GM12878 (cell line): ENCODE data around the gene CAMTA1. TPM values are rescaled to one million over a fixed set of nuclear protein-coding genes. Genes with fewer than 3 reads are reported as not detected.

Source experiments
- ATAC-seq: fragments of 200-7000 bp; cut with Tn5 transposase; 3 replicates; pipeline ENCODE4 v1.9.1; 2020; ENCODE audit warnings: mild to moderate bottlenecking, moderate library complexity
- BruUV-seq: library from RNA; stranded (reverse); fragments of 400-500 nt; replicated peaks from 2 replicates; lab custom pipeline; 2021; lab: Mats Ljungman, UMichigan
- CTCF ChIA-PET: fragments of 300-600 bp; sonication (Branson Sonifier 250); formaldehyde crosslinking; extraction: SDS; loops from one replicate; lab custom pipeline; 2021; ENCODE audit warnings: inconsistent platforms; lab: Yijun Ruan, JAX
- POLR2A ChIA-PET: fragments of 350-600 bp; formaldehyde crosslinking; extraction: SDS; loops from one replicate; lab custom pipeline; 2021; ENCODE audit warnings: inconsistent platforms; lab: Charles Lee
- RAD21 ChIA-PET: fragments of 300-600 bp; sonication (Branson Sonifier 250); formaldehyde crosslinking; loops from one replicate; lab custom pipeline; 2023; ENCODE audit warnings: antibody characterized with exemption; ENCODE audit not compliant: unreplicated experiment; lab: Charles Lee
- SMC1A ChIA-PET: fragments of 300-600 bp; sonication (Branson Sonifier 250); formaldehyde crosslinking; loops from one replicate; lab custom pipeline; 2023; ENCODE audit not compliant: unreplicated experiment, uncharacterized antibody; lab: Charles Lee
- DNase-seq: peaks from one replicate; pipeline ENCODE4 v3.0.0-alpha.2; 2011; ENCODE audit warnings: low read depth, low spot score
- FAIRE-seq: peaks from 3 replicates; lab custom pipeline; 2011; peaks lifted over from hg19 to GRCh38; lab: Jason Lieb, UNC
- H2AFZ ChIP-seq: 2 replicates; pipeline ENCODE4 v1.6.0; 2011; ENCODE audit warnings: low read depth, low read length, control low read depth; ENCODE audit not compliant: control insufficient read depth
- H3K27ac ChIP-seq: 2 replicates; pipeline ENCODE4 v1.5.1; 2011; ENCODE audit warnings: control low read depth; ENCODE audit not compliant: control insufficient read depth, insufficient read depth
- H3K27me3 ChIP-seq, 2 experiments: replicated peaks in 1 of 2; 2 replicates each; pipeline versions ENCODE4 v1.6.0 to v1.6.1; 2011; ENCODE audit warnings: low read length in 1 of 2; ENCODE audit not compliant: control insufficient read depth in 2 of 2, insufficient read depth in 2 of 2
- H3K36me3 ChIP-seq, 2 experiments: 2 replicates each; pipeline ENCODE4 v1.5.1; 2011; ENCODE audit warnings: low read length in 1 of 2; ENCODE audit not compliant: control insufficient read depth in 2 of 2, insufficient read depth in 2 of 2
- H3K4me1 ChIP-seq: 2 replicates; pipeline ENCODE4 v1.6.1; 2011; ENCODE audit warnings: mild to moderate bottlenecking, low read length, moderate library complexity, mixed read lengths; ENCODE audit not compliant: control insufficient read depth, insufficient read depth
- H3K4me2 ChIP-seq: 2 replicates; pipeline ENCODE4 v1.6.0; 2011; ENCODE audit warnings: control low read depth; ENCODE audit not compliant: control insufficient read depth, insufficient read depth
- H3K4me3 ChIP-seq: fragments of 200-600 bp; sonication (generic); 2 replicates; pipeline ENCODE4 v1.5.1; 2016
- H3K79me2 ChIP-seq: 2 replicates; pipeline ENCODE4 v1.6.0; 2011; ENCODE audit warnings: low read length; ENCODE audit not compliant: control insufficient read depth, insufficient read depth
- H3K9ac ChIP-seq: 2 replicates; pipeline ENCODE4 v1.8.0; 2011; ENCODE audit warnings: low read length, control low read depth, mixed read lengths; ENCODE audit not compliant: control insufficient read depth, insufficient read depth
- H3K9me3 ChIP-seq: replicated peaks from 3 replicates; pipeline ENCODE4 v1.5.1; 2011; ENCODE audit warnings: mild to moderate bottlenecking, low read length; ENCODE audit not compliant: control insufficient read depth, insufficient read depth
- H4K20me1 ChIP-seq: 2 replicates; pipeline ENCODE4 v1.6.0; 2011; ENCODE audit not compliant: control insufficient read depth, insufficient read depth
- ATF2 ChIP-seq: IDR thresholded peaks from 2 replicates; pipeline ENCODE4 v1.6.1; 2012; ENCODE audit warnings: low read length, inconsistent platforms
- CREM ChIP-seq: IDR thresholded peaks from 2 replicates; pipeline ENCODE4 v1.6.1; 2014; ENCODE audit warnings: antibody characterized with exemption, low read depth
- EED ChIP-seq: sonication (generic); IDR thresholded peaks from 2 replicates; pipeline ENCODE4 v1.6.1; 2016; ENCODE audit warnings: antibody characterized with exemption, low read depth
- EP300 ChIP-seq, 2 experiments: fragments of 150-350 bp in 1 of 2; IDR thresholded peaks; 2 replicates each; pipeline ENCODE4 v1.6.1; 2011 to 2012; ENCODE audit warnings: low read depth in 2 of 2, low read length in 2 of 2, borderline replicate concordance in 1 of 2, improper control_type of control experiment in 1 of 2, inconsistent platforms in 1 of 2; ENCODE audit not compliant: control insufficient read depth in 1 of 2
- HSF1 ChIP-seq: fragments of 150-350 bp; IDR thresholded peaks from 2 replicates; pipeline ENCODE4 v1.6.1; 2014; ENCODE audit warnings: mild to moderate bottlenecking, low read depth, low read length
- IRF5 ChIP-seq: fragments of 450-650 bp; IDR thresholded peaks from 2 replicates; pipeline ENCODE4 v1.6.1; 2017; ENCODE audit warnings: borderline replicate concordance
- LARP7 ChIP-seq: fragments of 450-650 bp; IDR thresholded peaks from 2 replicates; pipeline ENCODE4 v1.6.1; 2017; ENCODE audit warnings: mild to moderate bottlenecking
- PKNOX1 ChIP-seq: fragments of 450-650 bp; IDR thresholded peaks from 2 replicates; pipeline ENCODE4 v1.6.1; 2016; ENCODE audit warnings: mild to moderate bottlenecking
- PML ChIP-seq: IDR thresholded peaks from 2 replicates; pipeline ENCODE4 v1.6.1; 2012; ENCODE audit warnings: low read length, inconsistent platforms
- RELA ChIP-seq: fragments of 450-650 bp; IDR thresholded peaks from 2 replicates; pipeline ENCODE4 v1.8.0; 2014; ENCODE audit warnings: borderline replicate concordance; ENCODE audit not compliant: partially characterized antibody
- REST ChIP-seq: IDR thresholded peaks from 2 replicates; pipeline ENCODE4 v1.6.1; 2012; ENCODE audit warnings: mild to moderate bottlenecking, low read depth, low read length
- TARDBP ChIP-seq: IDR thresholded peaks from 2 replicates; pipeline ENCODE4 v1.6.1; 2016; ENCODE audit warnings: borderline replicate concordance
- YBX1 ChIP-seq: fragments of 450-650 bp; IDR thresholded peaks from 2 replicates; pipeline ENCODE4 v1.6.1; 2016; ENCODE audit warnings: antibody characterized with exemption
- ZNF24 ChIP-seq: fragments of 450-650 bp; IDR thresholded peaks from 2 replicates; pipeline ENCODE4 v1.6.1; 2017; ENCODE audit warnings: antibody characterized with exemption, mild to moderate bottlenecking
- WGBS: methylation state at CpG from one replicate; pipeline ENCODE4 v1.1.6; 2016; ENCODE audit warnings: low lambda C conversion rate; ENCODE audit not compliant: insufficient replicate concordance, insufficient coverage; ENCODE audit errors: missing lambda C conversion rate; 5-methylcytosine and 5-hydroxymethylcytosine counted together
- in situ Hi-C: fragments of 300-500 bp; cut with MboI; formaldehyde crosslinking; loops from 9 replicates; pipeline ENCODE4 v1.14.3; 2018; ENCODE audit warnings: mixed read lengths
- intact Hi-C: fragments of 100-400 bp; cut with micrococcal nuclease; formaldehyde crosslinking; loops from one replicate; pipeline ENCODE4 v1.14.2; 2022; ENCODE audit not compliant: unreplicated experiment
- polyA plus RNA-seq, 11 experiments: library from polyadenylated mRNA; depleted of rRNA in 4 of 11; unstranded in 6 of 11; stranded (reverse) in 5 of 11; fragments of >200 nt; fragmentation: Nextera tagmentation in 4 of 11; fragmentation: Illumina TruSeq in 1 of 11; extraction: Ambion mirVana in 4 of 11; extraction: Trizol in 1 of 11; gene quantifications; 1 replicate in 1 of 11; 2 replicates in 10 of 11; pipeline versions ENCODE4 v1.2.1 to v1.2.3, GENCODE V29; 2011 to 2016; ENCODE audit warnings: inconsistent platforms in 2 of 11, missing spikeins in 2 of 11, low read depth in 1 of 11
- total RNA-seq, 4 experiments: library from RNA; depleted of rRNA in 3 of 4; stranded (reverse); fragments of >200 nt in 3 of 4; fragmentation: Illumina TruSeq in 1 of 4; extraction: Trizol in 1 of 4; gene quantifications; 2 replicates each; pipeline versions ENCODE4 v1.2.1 to v1.2.3, GENCODE V29; 2013 to 2021

CAMTA1 gene
- total and polyA plus RNA-seq, 10 of the 15 experiments (the other 5 are each of a cell fraction or from before 2014, with no cell fraction given), result 37.7 to 148 (median 76.4) TPM

- H3K27me3 ChIP-seq, result no peaks in the 10 kb centered on the region
- CTCF ChIA-PET, result interaction anchor here (1.0 to 1.6 kb wide), 4 partner anchors 10 to 174 kb away, joined by 3 to 4 read pairs (median 4); no protein-coding TSS in a partner anchor
- no TSS peak for BruUV-seq
- DNase-seq, result no peak
- no peak for ATAC-seq
- WGBS, result 98% methylated on average over 7 of the region's 7 CpGs
- no peak for TF ChIP-seq CREM
- TF ChIP-seq PML, result no peak
- TF ChIP-seq EED, result no peak
- TF ChIP-seq PKNOX1, result no peak
- TF ChIP-seq REST, result no peak
- no peak for TF ChIP-seq HSF1
- TF ChIP-seq IRF5, result no peak
- no peak for TF ChIP-seq TARDBP
- TF ChIP-seq LARP7, result no peak
- TF ChIP-seq ZNF24, result no peak
- TF ChIP-seq RELA, result no peak
- no peak for TF ChIP-seq YBX1
- no peak for TF ChIP-seq ATF2
- TF ChIP-seq EP300 (IDR thresholded peaks at IDR 0.05; ENCODE audit: borderline replicate concordance in 1 of 2, control insufficient read depth in 1 of 2, low read depth in 2 of 2, low read length in 2 of 2), result no peak
- RAD21 ChIA-PET, result no interaction called here
- no peak for FAIRE-seq
- no peak overlapping the region for H3K4me2 ChIP-seq
- H3K36me3 ChIP-seq, result no peaks in the 10 kb centered on the region
- H2AFZ ChIP-seq, result no peak overlapping the region
- no peak overlapping the region for H3K27ac ChIP-seq
- no peaks in the 10 kb centered on the region for H4K20me1 ChIP-seq
- H3K9ac ChIP-seq, result no peak overlapping the region
- intact Hi-C loops (no loop called here), in situ Hi-C loops (loop anchor here (5.0 kb wide), 1 partner anchor 166 kb away; no protein-coding TSS in a partner anchor)
- H3K4me3 ChIP-seq, result no peak overlapping the region
- peaks cover 6% of the 10 kb centered on the region for H3K4me1 ChIP-seq
- POLR2A ChIA-PET, result no interaction called here
- H3K79me2 ChIP-seq, result no peaks in the 10 kb centered on the region
- H3K9me3 ChIP-seq, result no peaks in the 10 kb centered on the region
- SMC1A ChIA-PET, result no interaction called here
Observed at GRCh38 chr1:6893388-6893787, 108.1 kb downstream of the CAMTA1 start.
